Karpas-422 (cell line): ENCODE measurements around the gene DIP2C. TPM values are rescaled to one million over a fixed set of nuclear protein-coding genes. Genes with fewer than 3 reads are reported as not detected.

Source experiments
- DNase-seq: peaks from one replicate; pipeline ENCODE4 v3.0.0-alpha.2; 2015
- H2AFZ ChIP-seq: fragments of 200-600 bp; sonication (generic); 2 replicates; pipeline ENCODE4 v1.6.1; 2014; ENCODE audit warnings: antibody characterized with exemption, low read length, mixed read lengths
- H3K27ac ChIP-seq: fragments of 200-600 bp; sonication (generic); 2 replicates; pipeline ENCODE4 v1.5.1; 2014; ENCODE audit warnings: mild to moderate bottlenecking, low read length, moderate library complexity
- H3K27me3 ChIP-seq: fragments of 200-600 bp; sonication (generic); 2 replicates; pipeline ENCODE4 v1.6.1; 2014; ENCODE audit warnings: low read length, mixed read lengths
- H3K36me3 ChIP-seq: fragments of 200-600 bp; sonication (generic); 2 replicates; pipeline ENCODE4 v1.6.1; 2014; ENCODE audit warnings: low read length, mixed read lengths; ENCODE audit not compliant: insufficient read depth
- H3K4me1 ChIP-seq: fragments of 200-600 bp; sonication (generic); 2 replicates; pipeline ENCODE4 v1.6.1; 2014; ENCODE audit warnings: mild to moderate bottlenecking, low read length, mixed read lengths
- H3K4me2 ChIP-seq: fragments of 200-600 bp; sonication (generic); 2 replicates; pipeline ENCODE4 v1.6.1; 2014; ENCODE audit warnings: low read length, low read depth, mild to moderate bottlenecking; ENCODE audit not compliant: poor library complexity, severe bottlenecking
- H3K4me3 ChIP-seq: fragments of 200-600 bp; sonication (generic); 2 replicates; pipeline ENCODE4 v1.5.1; 2014; ENCODE audit warnings: mild to moderate bottlenecking, antibody characterized with exemption, low read length, mixed read lengths
- H3K79me2 ChIP-seq: fragments of 200-600 bp; sonication (generic); 2 replicates; pipeline ENCODE4 v1.6.1; 2014; ENCODE audit warnings: mild to moderate bottlenecking, low read length, mixed read lengths
- H3K9ac ChIP-seq: fragments of 200-600 bp; sonication (generic); 2 replicates; pipeline ENCODE4 v1.6.0; 2014; ENCODE audit warnings: low read length
- H3K9me2 ChIP-seq: fragments of 200-600 bp; sonication (generic), shearing (Covaris generic); replicated peaks from 2 replicates; pipeline ENCODE4 v1.6.0; 2014; ENCODE audit warnings: mild to moderate bottlenecking, low read length, moderate library complexity; ENCODE audit not compliant: insufficient read depth
- H3K9me3 ChIP-seq: fragments of 300-700, 200-600 bp; sonication (generic); 2 replicates; pipeline ENCODE4 v1.6.1; 2014; ENCODE audit warnings: low read length, mixed read lengths
- H4K20me1 ChIP-seq: fragments of 200-600 bp; sonication (generic); 2 replicates; pipeline ENCODE4 v1.6.1; 2014; ENCODE audit warnings: mild to moderate bottlenecking, antibody characterized with exemption, low read length, low read depth; ENCODE audit not compliant: insufficient read depth
- total RNA-seq: library from RNA; depleted of rRNA; stranded (reverse); fragments of >200 nt; shearing (Covaris generic); gene quantifications from 2 replicates; pipeline ENCODE4 v1.2.3, GENCODE V29; 2014; ENCODE audit warnings: low replicate concordance

DIP2C gene
- total RNA-seq, 1 experiment from 2014 or later = 0.11 TPM

DNA sequence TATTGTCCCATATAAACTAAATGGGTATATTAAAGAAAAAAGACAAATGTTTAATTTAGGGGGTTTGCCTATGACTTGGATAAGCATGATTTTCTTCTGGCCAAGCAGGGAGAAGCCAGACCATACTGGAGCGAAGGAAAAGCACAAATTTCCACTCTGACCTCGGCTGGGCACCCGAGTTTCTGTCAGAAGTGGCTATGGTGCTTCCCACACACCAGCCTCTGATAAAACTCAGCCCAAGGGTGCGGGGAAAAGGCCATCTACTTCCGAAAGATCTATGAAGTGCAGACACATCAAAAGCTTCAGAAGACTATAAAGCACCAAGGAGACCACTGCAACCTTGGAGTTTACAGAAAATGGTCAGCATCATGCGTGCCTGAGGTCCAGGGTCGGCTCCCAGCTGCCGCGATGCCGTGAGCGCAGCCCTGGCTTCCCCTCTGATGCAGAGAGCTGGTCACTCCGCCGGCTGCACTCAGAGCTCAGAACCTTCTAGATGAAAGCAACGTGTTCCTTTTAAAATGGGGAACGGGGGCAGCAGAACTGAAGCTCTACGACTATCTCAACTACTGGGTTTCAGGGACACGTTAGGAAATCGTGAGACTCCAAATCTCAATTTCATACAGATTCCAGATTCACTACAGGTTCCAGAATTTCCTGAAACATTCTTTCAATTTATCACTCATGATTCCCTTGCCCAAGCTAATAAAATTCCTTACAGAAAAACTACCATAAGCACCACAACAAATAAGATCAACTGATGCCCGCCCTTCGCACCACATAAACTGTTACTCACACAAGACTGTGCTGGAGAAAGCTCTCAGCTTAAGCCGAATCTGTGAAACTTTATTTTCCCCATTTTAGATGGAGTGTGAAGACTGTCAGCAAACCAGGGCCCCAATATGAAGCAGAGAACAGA lies 84.5 kb downstream of the DIP2C start:
- Histone ChIP-seq H3K36me3 (no peaks in the 10 kb centered on the region), H3K9me2 (no peaks in the 10 kb centered on the region), H3K4me2 (no peak overlapping the region), H3K9ac (no peak overlapping the region), H2AFZ (no peak overlapping the region), H3K79me2 (no peaks in the 10 kb centered on the region), H3K9me3 (no peaks in the 10 kb centered on the region), H3K27ac (no peak overlapping the region), H3K4me1 (no peaks in the 10 kb centered on the region), H3K27me3 (no peaks in the 10 kb centered on the region), H4K20me1 (no peaks in the 10 kb centered on the region), H3K4me3 (no peak overlapping the region)
- DNase-seq = no peak

- H3K9me3 ChIP-seq = no peaks in the 10 kb centered on the region
Measured at GRCh38 chr10:603745-604144, 85.7 kb downstream of the DIP2C start.

GRCh38 chr10:602391-603005 lies 87.0 kb downstream of the DIP2C start:
- Histone ChIP-seq H3K36me3 (no peaks in the 10 kb centered on the region), H3K79me2 (no peaks in the 10 kb centered on the region), H3K9me2 (no peaks in the 10 kb centered on the region), H3K4me3 (no peak overlapping the region), H3K27ac (no peak overlapping the region), H3K4me2 (no peak overlapping the region), H3K27me3 (no peaks in the 10 kb centered on the region), H2AFZ (no peak overlapping the region), H3K4me1 (no peaks in the 10 kb centered on the region), H3K9ac (no peak overlapping the region), H4K20me1 (no peaks in the 10 kb centered on the region), H3K9me3 (no peaks in the 10 kb centered on the region)
- DNase-seq = no peak

More at GRCh38 chr10:603745-604144, 85.7 kb downstream of the DIP2C start:
- no peak overlapping the region for H3K9ac ChIP-seq
- no peaks in the 10 kb centered on the region for H4K20me1 ChIP-seq
- H2AFZ ChIP-seq = no peak overlapping the region
- H3K4me2 ChIP-seq = no peak overlapping the region
- H3K79me2 ChIP-seq = no peaks in the 10 kb centered on the region
- no peaks in the 10 kb centered on the region for H3K4me1 ChIP-seq
- no peak overlapping the region for H3K27ac ChIP-seq
- no peak overlapping the region for H3K4me3 ChIP-seq
- no peaks in the 10 kb centered on the region for H3K9me2 ChIP-seq
- H3K27me3 ChIP-seq = no peaks in the 10 kb centered on the region
- no peak for DNase-seq
- H3K36me3 ChIP-seq = no peaks in the 10 kb centered on the region

DNA sequence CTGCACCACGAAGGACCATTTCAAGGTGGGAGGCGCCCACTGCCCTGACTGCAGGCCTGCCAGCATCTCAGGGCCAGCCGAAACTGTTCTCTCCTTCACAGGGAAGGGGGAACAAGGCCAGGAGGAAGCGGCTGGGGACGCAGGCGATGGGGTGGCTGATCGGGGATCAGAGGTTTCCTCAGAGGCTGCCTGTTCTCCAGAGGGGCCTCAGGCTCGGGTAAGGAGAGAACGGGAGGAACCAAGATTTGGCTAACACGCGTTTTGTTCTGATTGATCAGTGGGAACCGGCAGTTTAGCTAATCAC lies 87.9 kb downstream of the DIP2C start:
- H3K4me2 ChIP-seq = no peak overlapping the region
- H3K27me3 ChIP-seq = no peaks in the 10 kb centered on the region
- H2AFZ ChIP-seq = no peak overlapping the region
- H3K9me3 ChIP-seq = no peaks in the 10 kb centered on the region
- no peaks in the 10 kb centered on the region for H3K79me2 ChIP-seq
- no peaks in the 10 kb centered on the region for H3K4me1 ChIP-seq
- H3K27ac ChIP-seq = no peak overlapping the region
- no peaks in the 10 kb centered on the region for H3K36me3 ChIP-seq
- DNase-seq = no peak
- H3K4me3 ChIP-seq = no peak overlapping the region
- H4K20me1 ChIP-seq = no peaks in the 10 kb centered on the region
- H3K9me2 ChIP-seq = no peaks in the 10 kb centered on the region
- H3K9ac ChIP-seq = no peak overlapping the region

GRCh38 chr10:600876-601659 lies 88.4 kb downstream of the DIP2C start:
- no peaks in the 10 kb centered on the region for H3K36me3 ChIP-seq
- H3K9ac ChIP-seq = no peak overlapping the region
- no peak overlapping the region for H2AFZ ChIP-seq
- H4K20me1 ChIP-seq = no peaks in the 10 kb centered on the region
- no peaks in the 10 kb centered on the region for H3K9me3 ChIP-seq
- no peaks in the 10 kb centered on the region for H3K27me3 ChIP-seq
- H3K27ac ChIP-seq = no peak overlapping the region
- H3K9me2 ChIP-seq = no peaks in the 10 kb centered on the region
- DNase-seq = no peak
- no peaks in the 10 kb centered on the region for H3K79me2 ChIP-seq
- H3K4me1 ChIP-seq = no peaks in the 10 kb centered on the region
- no peak overlapping the region for H3K4me3 ChIP-seq
- no peak overlapping the region for H3K4me2 ChIP-seq

DNA sequence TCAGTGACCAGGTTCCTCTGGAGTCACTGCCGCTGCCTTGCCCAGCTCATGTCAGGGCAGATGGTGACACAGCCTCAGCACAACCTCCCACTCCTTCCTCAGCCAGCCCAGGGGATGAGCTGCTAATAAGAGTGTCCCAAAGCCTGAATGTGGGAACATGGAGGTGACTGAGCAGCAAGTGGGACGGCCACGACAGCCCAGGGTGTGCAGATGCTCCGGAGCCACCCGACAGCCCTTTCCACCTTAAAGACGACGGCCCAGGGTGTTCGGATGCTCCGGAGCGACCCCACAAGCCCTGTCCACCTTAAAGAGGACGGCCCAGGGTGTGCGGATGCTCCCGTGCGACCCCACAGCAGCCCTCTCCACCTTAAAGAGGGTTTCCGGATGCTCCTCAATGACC lies 89.2 kb downstream of the DIP2C start:
- H3K27ac ChIP-seq = no peak overlapping the region
- no peak overlapping the region for H3K4me2 ChIP-seq
- H3K4me3 ChIP-seq = no peak overlapping the region
- no peaks in the 10 kb centered on the region for H4K20me1 ChIP-seq
- no peaks in the 10 kb centered on the region for H3K36me3 ChIP-seq
- H2AFZ ChIP-seq = no peak overlapping the region
- DNase-seq = no peak
- H3K9me3 ChIP-seq = no peaks in the 10 kb centered on the region
- H3K9me2 ChIP-seq = no peaks in the 10 kb centered on the region
- no peaks in the 10 kb centered on the region for H3K27me3 ChIP-seq
- H3K4me1 ChIP-seq = no peaks in the 10 kb centered on the region
- no peaks in the 10 kb centered on the region for H3K79me2 ChIP-seq
- no peak overlapping the region for H3K9ac ChIP-seq

GRCh38 chr10:599767-600166 lies 89.7 kb downstream of the DIP2C start:
- H3K9me2 ChIP-seq = no peaks in the 10 kb centered on the region
- H3K9me3 ChIP-seq = no peaks in the 10 kb centered on the region
- no peaks in the 10 kb centered on the region for H3K4me1 ChIP-seq
- no peak overlapping the region for H2AFZ ChIP-seq
- DNase-seq = no peak
- H3K4me2 ChIP-seq = no peak overlapping the region
- no peak overlapping the region for H3K27ac ChIP-seq
- H4K20me1 ChIP-seq = no peaks in the 10 kb centered on the region
- H3K4me3 ChIP-seq = no peak overlapping the region
- H3K79me2 ChIP-seq = no peaks in the 10 kb centered on the region
- H3K36me3 ChIP-seq = no peaks in the 10 kb centered on the region
- no peaks in the 10 kb centered on the region for H3K27me3 ChIP-seq
- H3K9ac ChIP-seq = no peak overlapping the region
